Measurements from ENCODE around the gene SRGAP1.

GRCh38 chr12:64090047-64090446, 245.5 kb downstream of the SRGAP1 start:
- TF ChIP-seq CTCF (IDR thresholded peaks at IDR 0.05; ENCODE audit: poor library complexity) (no peak), EZH2 (IDR thresholded peaks at IDR 0.05; ENCODE audit: borderline replicate concordance) (no peak), EZH2phosphoT487 (IDR thresholded peaks at IDR 0.05; ENCODE audit: low read depth, severe bottlenecking, unreplicated experiment) (no peak)
